ENCODE measurements around the gene LGALS7. TPM values are rescaled to one million over a fixed set of nuclear protein-coding genes. Genes with fewer than 3 reads are reported as not detected.

The LGALS7 gene
- total RNA-seq, 2 donors from 2014 or later, result not detected

GRCh38 chr19:38727868-38728660 is 45.3 kb downstream of the LGALS7 start:
- 78 to 86% methylated on average over 28 to 32 of the region's 33 CpGs for WGBS, 2 donors
- no peaks in the 10 kb centered on the region for H3K27me3 ChIP-seq
- no peak for TF ChIP-seq POLR2A (IDR thresholded peaks at IDR 0.05)
- peaks cover 28% of the 10 kb centered on the region for H3K4me1 ChIP-seq
- DNase-seq (peak in 3 of 4 donors; percentile 5 to 17 (median 7)), ATAC-seq (no peak)
- H3K4me3 ChIP-seq, result no peak overlapping the region
- H3K27ac ChIP-seq, result peak overlapping the region in 2 of 4 donors; percentile 8 to 90
- intact Hi-C loops (cut with DNase I), result no loop called here
- no peaks in the 10 kb centered on the region for H3K9me3 ChIP-seq
- peaks cover 32 to 33% of the 10 kb centered on the region in 2 donors for H3K36me3 ChIP-seq (replicated peaks in 1 of 2; ENCODE audit: insufficient read depth in 1 of 2, low read depth in 2 of 2)

GRCh38 chr19:38727306-38727867 is 45.9 kb downstream of the LGALS7 start:
- Histone ChIP-seq H3K9me3 (no peaks in the 10 kb centered on the region), H3K36me3 (replicated peaks in 1 of 2; ENCODE audit: insufficient read depth in 1 of 2, low read depth in 2 of 2) (peaks cover 36 to 38% of the 10 kb centered on the region in 2 donors), H3K4me3 (no peak overlapping the region), H3K27me3 (no peaks in the 10 kb centered on the region), H3K4me1 (peaks cover 26% of the 10 kb centered on the region), H3K27ac (peak overlapping the region in 1 of 4 donors; percentile 32)
- intact Hi-C loops (cut with DNase I), result no loop called here
- peak in 2 of 4 donors; percentile 1 to 8 for DNase-seq
- no peak for ATAC-seq
- TF ChIP-seq POLR2A (IDR thresholded peaks at IDR 0.05) (no peak), CTCF (IDR thresholded peaks at IDR 0.05) (no peak)
- 94 to 99% methylated on average over 10 to 16 of the region's 17 CpGs for WGBS, 2 donors

- TF ChIP-seq CTCF (IDR thresholded peaks at IDR 0.05), result no peak
- TF ChIP-seq POLR2A (IDR thresholded peaks at IDR 0.05), result no peak
- whole genome bisulfite sequencing, 2 donors, result 80 to 89% methylated on average over 2 to 29 of the region's 30 CpGs
Observed at GRCh38 chr19:38726761-38727301, 46.5 kb downstream of the LGALS7 start.

GRCh38 chr19:38726284-38726673 is 47.0 kb downstream of the LGALS7 start:
- intact Hi-C loops (cut with DNase I), result no loop called here
- ATAC-seq (no peak), DNase-seq (no peak)
- WGBS, 2 donors, result 91 to 92% methylated on average over 6 of the region's 6 CpGs
- no peaks in the 10 kb centered on the region for H3K9me3 ChIP-seq
- peaks cover 38 to 44% of the 10 kb centered on the region in 2 donors for H3K36me3 ChIP-seq (replicated peaks in 1 of 2; ENCODE audit: insufficient read depth in 1 of 2, low read depth in 2 of 2)
- no peaks in the 10 kb centered on the region for H3K27me3 ChIP-seq
- no peak overlapping the region for H3K4me3 ChIP-seq
- TF ChIP-seq CTCF (IDR thresholded peaks at IDR 0.05), result no peak
- no peak for TF ChIP-seq POLR2A (IDR thresholded peaks at IDR 0.05)
- H3K4me1 ChIP-seq, result peaks cover 26% of the 10 kb centered on the region
- peak overlapping the region in 1 of 4 donors; percentile 1 for H3K27ac ChIP-seq

More at GRCh38 chr19:38726761-38727301, 46.5 kb downstream of the LGALS7 start:
- H3K4me1 ChIP-seq, result peaks cover 26% of the 10 kb centered on the region
- no peaks in the 10 kb centered on the region for H3K9me3 ChIP-seq
- intact Hi-C loops (cut with DNase I), result no loop called here
- no peaks in the 10 kb centered on the region for H3K27me3 ChIP-seq
- peaks cover 38 to 39% of the 10 kb centered on the region in 2 donors for H3K36me3 ChIP-seq (replicated peaks in 1 of 2; ENCODE audit: insufficient read depth in 1 of 2, low read depth in 2 of 2)
- ATAC-seq (no peak), DNase-seq (no peak)
- no peak overlapping the region for H3K4me3 ChIP-seq
- H3K27ac ChIP-seq, result peak overlapping the region in 1 of 4 donors; percentile 1
